Non-pigmented ciliary epithelial cell (primary cell): ENCODE results near the gene LIPE.

ENCODE experiments used
- DNase-seq: peaks from one replicate; pipeline ENCODE4 v3.0.0-alpha.2; 2010; ENCODE audit warnings: low read depth

The LIPE gene

DNA sequence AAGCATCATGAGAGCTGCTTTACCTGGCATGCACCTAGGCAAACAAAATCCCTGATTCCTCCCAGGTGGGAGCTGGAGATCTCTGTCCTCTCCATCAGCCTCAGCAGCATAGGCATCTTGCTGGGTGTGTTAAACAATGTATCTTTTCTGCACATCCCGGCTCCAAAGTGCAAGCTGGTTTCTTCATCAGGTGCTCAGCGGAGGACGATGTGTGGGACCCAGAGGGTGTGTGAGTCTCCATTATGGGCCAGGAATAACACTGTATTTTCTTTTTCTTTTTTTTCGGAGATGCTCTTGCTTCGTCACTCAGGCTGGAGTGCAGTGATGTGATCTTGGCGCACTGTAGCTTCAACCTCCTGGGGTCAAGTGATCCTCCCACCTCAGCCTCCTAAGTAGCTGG, 47.0 kb downstream of the LIPE start:
- DNase-seq = no peak

GRCh38 chr19:42378225-42379215, 48.7 kb downstream of the LIPE start:
- DNase-seq = no peak

- DNase-seq = no peak
These were observed 51.0 kb downstream of the LIPE start for GRCh38 chr19:42376177-42376555.

GRCh38 chr19:42375415-42376176, 51.6 kb downstream of the LIPE start:
- DNase-seq = no peak

DNA sequence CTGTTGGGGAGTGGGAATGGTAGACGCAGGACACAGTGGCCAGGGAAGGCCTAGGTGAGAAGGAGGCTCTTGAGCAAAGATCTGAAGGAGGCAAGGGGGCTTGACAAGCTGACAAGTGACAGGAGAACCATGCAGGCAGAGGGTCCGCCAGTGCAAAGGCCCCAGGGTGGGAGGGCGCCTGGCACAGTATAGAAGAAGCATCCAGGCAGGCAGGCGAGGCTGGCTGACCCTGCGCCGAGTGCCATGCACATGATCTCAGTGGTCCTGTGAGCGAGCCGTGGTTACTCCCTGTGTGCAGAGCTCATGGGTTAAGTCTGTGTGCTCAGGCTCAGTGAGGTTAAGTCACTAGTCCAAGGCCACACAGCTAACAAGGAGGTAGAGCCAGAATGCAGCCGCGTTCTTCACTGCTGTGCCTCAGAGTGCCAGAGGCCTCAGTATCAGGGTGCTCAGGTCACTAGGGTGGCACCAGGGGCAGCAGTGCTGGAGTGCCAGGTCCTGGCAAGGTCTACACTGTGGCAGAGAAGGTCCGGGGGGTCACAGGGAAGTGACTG, 52.3 kb downstream of the LIPE start:
- no peak for DNase-seq

GRCh38 chr19:42370626-42371175, 56.5 kb downstream of the LIPE start:
- no peak for DNase-seq

DNA sequence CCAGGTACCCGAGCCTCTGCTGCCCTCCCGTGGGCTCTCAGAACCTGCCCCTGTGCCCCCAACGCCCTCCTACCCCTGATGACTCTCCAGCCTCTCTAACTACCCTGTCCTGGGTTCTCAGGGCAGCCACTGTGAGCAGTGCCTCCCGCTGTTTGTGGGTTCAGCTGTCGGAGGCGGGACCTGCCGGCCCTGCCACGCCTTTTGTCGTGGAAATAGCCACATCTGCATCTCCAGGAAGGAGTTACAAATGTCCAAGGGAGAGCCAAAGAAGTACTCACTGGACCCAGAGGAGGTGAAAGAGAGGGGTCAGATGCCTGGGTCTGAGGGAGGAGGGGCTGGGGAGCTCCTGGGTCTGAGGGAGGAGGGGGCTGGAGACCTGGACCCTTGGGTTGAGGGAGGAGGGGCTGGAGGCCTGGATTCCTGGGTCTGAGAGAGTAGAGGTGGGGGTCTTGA, 57.1 kb downstream of the LIPE start:
- DNase-seq = no peak

- no peak for DNase-seq
These were observed 57.6 kb downstream of the LIPE start for GRCh38 chr19:42369433-42370067.

GRCh38 chr19:42368765-42369164, 58.4 kb downstream of the LIPE start:
- no peak for DNase-seq

GRCh38 chr19:42368360-42368759, 58.8 kb downstream of the LIPE start:
- DNase-seq = no peak

DNA sequence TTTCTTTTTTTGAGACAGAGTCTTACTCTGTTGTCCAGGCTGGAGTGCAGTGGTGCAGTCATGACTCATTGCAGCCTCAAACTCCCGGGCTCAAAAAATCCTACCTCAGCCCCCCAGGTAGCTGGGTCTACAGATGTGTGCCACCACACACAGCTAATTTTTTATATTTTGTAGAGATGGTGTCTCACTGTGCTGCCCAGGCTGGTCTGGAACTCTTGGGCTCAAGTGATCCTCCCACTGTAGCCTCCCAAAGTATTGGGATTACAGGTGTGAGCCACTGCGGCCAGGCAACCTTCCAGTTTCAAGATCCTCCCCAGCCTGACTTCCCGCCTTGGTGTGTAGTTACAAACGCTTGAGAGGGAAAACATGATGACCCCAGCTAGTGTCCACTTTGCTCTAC, 59.3 kb downstream of the LIPE start:
- DNase-seq = no peak

- no peak for DNase-seq
These were observed 60.5 kb downstream of the LIPE start for GRCh38 chr19:42366673-42367072.

- no peak for DNase-seq
These were observed 63.4 kb downstream of the LIPE start for GRCh38 chr19:42363614-42364346.

GRCh38 chr19:42362891-42363440, 64.2 kb downstream of the LIPE start:
- DNase-seq = no peak

GRCh38 chr19:42362342-42362741, 64.8 kb downstream of the LIPE start:
- no peak for DNase-seq

GRCh38 chr19:42361545-42361910, 65.7 kb downstream of the LIPE start:
- no peak for DNase-seq

- no peak for DNase-seq
These were observed 66.2 kb downstream of the LIPE start for GRCh38 chr19:42360787-42361544.

DNA sequence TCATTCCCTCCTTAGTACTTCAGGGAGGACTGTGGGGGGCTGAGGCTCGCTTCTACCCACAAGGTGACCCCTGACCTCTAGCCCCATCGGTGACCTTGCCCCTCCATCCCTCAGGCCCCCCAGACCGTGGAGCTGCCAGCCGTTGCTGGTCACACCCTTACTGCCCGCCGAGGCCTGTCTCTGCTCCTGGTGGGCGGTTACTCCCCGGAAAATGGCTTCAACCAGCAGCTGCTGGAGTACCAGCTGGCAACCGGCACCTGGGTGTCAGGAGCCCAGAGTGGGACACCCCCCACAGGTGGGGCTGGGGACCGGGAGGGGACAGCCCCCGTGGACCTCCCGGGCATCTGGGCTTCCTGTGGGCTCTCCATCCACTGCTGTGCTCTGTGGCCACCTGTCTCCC, 69.9 kb downstream of the LIPE start:
- no peak for DNase-seq

DNA sequence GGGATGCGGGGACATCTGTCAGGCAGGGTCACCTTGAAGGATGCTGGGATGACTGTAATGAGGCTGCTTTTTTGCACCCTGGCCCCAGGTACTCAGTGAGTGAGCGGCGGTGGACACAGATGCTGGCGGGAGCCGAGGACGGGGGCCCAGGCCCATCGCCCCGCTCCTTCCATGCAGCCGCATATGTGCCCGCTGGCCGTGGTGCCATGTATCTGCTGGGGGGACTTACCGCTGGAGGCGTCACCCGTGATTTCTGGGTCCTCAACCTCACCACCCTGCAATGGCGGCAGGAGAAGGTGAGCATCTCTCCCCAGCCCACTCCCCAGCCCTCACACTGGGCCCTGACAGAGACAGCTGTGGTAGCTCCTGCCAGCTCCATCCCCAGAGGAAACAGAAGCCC, 70.5 kb downstream of the LIPE start:
- DNase-seq = no peak

DNA sequence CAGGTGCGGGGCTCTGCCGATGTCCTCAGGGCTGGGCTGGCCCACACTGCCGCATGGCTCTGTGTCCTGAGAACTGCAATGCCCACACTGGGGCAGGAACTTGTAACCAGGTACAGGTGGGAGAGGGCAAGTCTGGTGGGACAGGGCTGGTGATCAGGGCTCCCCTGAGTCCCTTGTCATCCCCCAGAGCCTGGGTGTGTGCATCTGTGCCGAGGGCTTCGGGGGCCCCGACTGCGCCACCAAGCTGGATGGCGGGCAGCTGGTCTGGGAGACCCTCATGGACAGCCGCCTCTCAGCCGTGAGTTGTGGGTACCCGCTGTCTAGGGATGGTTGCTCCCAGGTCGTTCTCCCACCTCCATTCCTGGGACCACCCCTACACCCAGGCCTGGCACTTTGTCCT, 71.3 kb downstream of the LIPE start:
- DNase-seq = no peak
